Measurements from ENCODE around the gene CSF1R. TPM values are rescaled to one million over a fixed set of nuclear protein-coding genes. Genes with fewer than 3 reads are reported as not detected.

CSF1R gene
- polyA plus RNA-seq, 2 of the 4 experiments (the other 2 are of a cell fraction): 0.06 TPM; not detected in 1

DNA sequence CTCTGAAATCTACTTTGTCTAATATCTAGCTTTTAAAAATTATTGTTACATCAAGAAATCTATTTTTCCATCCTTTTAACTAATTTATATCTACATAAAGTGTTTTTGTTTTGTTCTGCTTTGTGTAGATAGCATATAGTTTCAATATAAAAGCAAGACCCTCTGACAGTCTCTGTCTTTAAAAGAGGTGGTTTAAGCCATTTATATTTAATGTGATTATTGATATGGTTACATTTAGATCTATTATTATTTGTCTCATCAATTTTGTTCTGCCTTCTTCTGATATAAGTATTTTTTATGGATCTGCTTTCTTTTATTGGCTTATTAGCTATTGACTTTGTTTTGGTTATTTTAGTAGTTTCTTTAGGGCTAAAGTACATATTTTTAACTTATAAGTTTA, 69.8 kb downstream of the CSF1R start (continued):
- TF ChIP-seq RNF2 (IDR thresholded peaks at IDR 0.05; ENCODE audit: borderline replicate concordance, low read depth) (no peak), KDM1A (IDR thresholded peaks at IDR 0.05; ENCODE audit: low read depth) (no peak)

DNA sequence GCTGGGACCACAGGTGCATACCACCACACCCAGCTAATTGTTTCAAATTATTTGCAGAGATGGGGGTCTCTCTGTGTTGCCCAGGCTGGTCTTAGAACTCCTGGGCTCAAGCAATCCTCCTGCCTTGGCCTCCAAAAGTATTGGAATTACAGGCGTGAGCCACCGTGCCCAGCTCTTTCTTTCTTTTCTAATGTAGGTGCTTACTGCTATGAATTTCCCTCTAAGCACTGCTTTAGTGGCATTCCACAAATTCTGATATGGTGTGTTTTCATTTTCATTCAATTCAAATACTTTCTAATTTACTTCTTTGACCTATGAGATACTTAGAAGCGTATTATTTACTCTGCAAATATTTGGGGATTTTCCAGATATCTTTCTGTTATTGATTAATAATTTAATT, 70.9 kb downstream of the CSF1R start:
- H3K9me3 ChIP-seq: peaks cover 18% of the 10 kb centered on the region
- FAIRE-seq (no peak), DNase-seq (ENCODE audit: low read depth in 1 of 2, low spot score in 1 of 2) (no peak), ATAC-seq (no peak)
- TF ChIP-seq ZSCAN20 (CRISPR knock-in tag; IDR thresholded peaks at IDR 0.05) (no peak), GATA3 (IDR thresholded peaks at IDR 0.05; ENCODE audit: borderline replicate concordance) (no peak), EHF (CRISPR knock-in tag; IDR thresholded peaks at IDR 0.05) (no peak), SMC3 (IDR thresholded peaks at IDR 0.05) (no peak), ESRRA (IDR thresholded peaks at IDR 0.05; ENCODE audit: borderline replicate concordance, low read length) (no peak), NFE2L2 (conservative IDR thresholded peaks at IDR 0.05; ENCODE audit: low read length) (no peak), NPAS2 (CRISPR knock-in tag; IDR thresholded peaks at IDR 0.05; ENCODE audit: borderline replicate concordance) (no peak), MAZ (IDR thresholded peaks at IDR 0.05; ENCODE audit: borderline replicate concordance, low read depth, low read length) (no peak), MYC (IDR thresholded peaks at IDR 0.05; ENCODE audit: borderline replicate concordance, low read length) (no peak), POLR2A (IDR thresholded peaks at IDR 0.05; ENCODE audit: low read length) (no peak), JUN (IDR thresholded peaks at IDR 0.05) (no peak), KDM1A (IDR thresholded peaks at IDR 0.05; ENCODE audit: low read depth) (no peak), HDAC2 (IDR thresholded peaks at IDR 0.05) (no peak), NR3C1 (IDR thresholded peaks at IDR 0.05) (no peak), HOXB5 (CRISPR knock-in tag; IDR thresholded peaks at IDR 0.05) (no peak)
- TF ChIP-seq, protein P1, sequence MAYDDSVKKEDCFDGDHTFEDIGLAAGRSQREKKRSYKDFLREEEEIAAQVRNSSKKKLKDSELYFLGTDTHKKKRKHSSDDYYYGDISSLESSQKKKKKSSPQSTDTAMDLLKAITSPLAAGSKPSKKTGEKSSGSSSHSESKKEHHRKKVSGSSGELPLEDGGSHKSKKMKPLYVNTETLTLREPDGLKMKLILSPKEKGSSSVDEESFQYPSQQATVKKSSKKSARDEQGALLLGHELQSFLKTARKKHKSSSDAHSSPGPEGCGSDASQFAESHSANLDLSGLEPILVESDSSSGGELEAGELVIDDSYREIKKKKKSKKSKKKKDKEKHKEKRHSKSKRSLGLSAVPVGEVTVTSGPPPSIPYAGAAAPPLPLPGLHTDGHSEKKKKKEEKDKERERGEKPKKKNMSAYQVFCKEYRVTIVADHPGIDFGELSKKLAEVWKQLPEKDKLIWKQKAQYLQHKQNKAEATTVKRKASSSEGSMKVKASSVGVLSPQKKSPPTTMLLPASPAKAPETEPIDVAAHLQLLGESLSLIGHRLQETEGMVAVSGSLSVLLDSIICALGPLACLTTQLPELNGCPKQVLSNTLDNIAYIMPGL (CRISPR knock-in tag; IDR thresholded peaks at IDR 0.05; ENCODE audit: borderline replicate concordance): no peak
- TF ChIP-seq, protein P2, sequence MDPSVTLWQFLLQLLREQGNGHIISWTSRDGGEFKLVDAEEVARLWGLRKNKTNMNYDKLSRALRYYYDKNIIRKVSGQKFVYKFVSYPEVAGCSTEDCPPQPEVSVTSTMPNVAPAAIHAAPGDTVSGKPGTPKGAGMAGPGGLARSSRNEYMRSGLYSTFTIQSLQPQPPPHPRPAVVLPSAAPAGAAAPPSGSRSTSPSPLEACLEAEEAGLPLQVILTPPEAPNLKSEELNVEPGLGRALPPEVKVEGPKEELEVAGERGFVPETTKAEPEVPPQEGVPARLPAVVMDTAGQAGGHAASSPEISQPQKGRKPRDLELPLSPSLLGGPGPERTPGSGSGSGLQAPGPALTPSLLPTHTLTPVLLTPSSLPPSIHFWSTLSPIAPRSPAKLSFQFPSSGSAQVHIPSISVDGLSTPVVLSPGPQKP (IDR thresholded peaks at IDR 0.05; ENCODE audit: low read depth, low read length): no peak
- no peak overlapping the region for H3K4me2 ChIP-seq
- peaks cover 8% of the 10 kb centered on the region; the same call in 2 of the 3 replicates for H3K4me1 ChIP-seq
- WGBS (ENCODE audit: missing lambda C conversion rate): 96% methylated on average over 3 of the region's 3 CpGs
- no peak overlapping the region for H3K4me3 ChIP-seq
- ChIA-PET POLR2A (no interaction called here), CTCF (interaction anchor here (1.0 kb wide), 1 partner anchor 163 kb away, joined by 3 read pairs; no protein-coding TSS in a partner anchor)
- no peak overlapping the region for H3K27ac ChIP-seq

DNA sequence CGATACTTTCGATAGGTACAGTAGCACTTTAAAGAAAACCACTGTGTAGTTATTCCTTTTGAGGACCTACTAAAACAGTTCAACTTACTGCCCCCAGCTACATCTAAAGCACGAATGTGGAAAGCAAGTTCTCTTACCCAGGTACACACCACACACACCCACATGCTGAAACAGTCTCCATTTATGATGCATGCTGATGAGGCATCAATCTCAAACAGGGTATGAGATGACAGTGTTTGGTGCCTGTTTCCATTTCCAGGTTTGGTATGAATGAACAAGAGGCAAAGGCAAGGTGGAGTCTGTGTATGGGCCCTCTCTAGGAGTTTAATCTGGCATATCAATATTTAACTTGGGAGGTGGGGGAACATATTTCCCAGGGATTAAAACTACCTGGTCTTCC, 71.9 kb downstream of the CSF1R start:
- TF ChIP-seq ZC3H11A (IDR thresholded peaks at IDR 0.05): no peak
- TF ChIP-seq CEBPB (IDR thresholded peaks at IDR 0.05): no peak
- TF ChIP-seq EHMT2 (IDR thresholded peaks at IDR 0.05; ENCODE audit: low read depth): no peak
- TF ChIP-seq RNF2 (IDR thresholded peaks at IDR 0.05; ENCODE audit: borderline replicate concordance, low read depth): no peak
- no peak for TF ChIP-seq EP300 (IDR thresholded peaks at IDR 0.05)
- TF ChIP-seq CBX8 (IDR thresholded peaks at IDR 0.05): no peak
- TF ChIP-seq ESRRA (IDR thresholded peaks at IDR 0.05; ENCODE audit: borderline replicate concordance, low read length): no peak
- TF ChIP-seq KDM1A (IDR thresholded peaks at IDR 0.05; ENCODE audit: low read depth): no peak
- no peak for TF ChIP-seq NPAS2 (CRISPR knock-in tag; IDR thresholded peaks at IDR 0.05; ENCODE audit: borderline replicate concordance)
- Histone ChIP-seq H3K4me2 (no peak overlapping the region), H3K4me3 (no peak overlapping the region), H3K9me3 (peaks cover 18% of the 10 kb centered on the region), H3K4me1 (peaks cover 8% of the 10 kb centered on the region; the same call in 2 of the 3 replicates), H3K27ac (no peak overlapping the region)
- FAIRE-seq: peak; percentile 28
- ATAC-seq: no peak
- DNase-seq (ENCODE audit: low read depth in 1 of 2, low spot score in 1 of 2): no peak
- 98% methylated on average over 3 of the region's 3 CpGs for WGBS (ENCODE audit: missing lambda C conversion rate)
- POLR2A ChIA-PET: no interaction called here
- CTCF ChIA-PET: interaction anchor here (1.9 kb wide), 1 partner anchor 10 kb away, joined by 8 read pairs; no protein-coding TSS in a partner anchor

All from A549 (cell line).